ENCODE results near the gene EPC1.
A peak's percentile ranks its signal among the peaks of the same experiment; 100 is the strongest.

DNA sequence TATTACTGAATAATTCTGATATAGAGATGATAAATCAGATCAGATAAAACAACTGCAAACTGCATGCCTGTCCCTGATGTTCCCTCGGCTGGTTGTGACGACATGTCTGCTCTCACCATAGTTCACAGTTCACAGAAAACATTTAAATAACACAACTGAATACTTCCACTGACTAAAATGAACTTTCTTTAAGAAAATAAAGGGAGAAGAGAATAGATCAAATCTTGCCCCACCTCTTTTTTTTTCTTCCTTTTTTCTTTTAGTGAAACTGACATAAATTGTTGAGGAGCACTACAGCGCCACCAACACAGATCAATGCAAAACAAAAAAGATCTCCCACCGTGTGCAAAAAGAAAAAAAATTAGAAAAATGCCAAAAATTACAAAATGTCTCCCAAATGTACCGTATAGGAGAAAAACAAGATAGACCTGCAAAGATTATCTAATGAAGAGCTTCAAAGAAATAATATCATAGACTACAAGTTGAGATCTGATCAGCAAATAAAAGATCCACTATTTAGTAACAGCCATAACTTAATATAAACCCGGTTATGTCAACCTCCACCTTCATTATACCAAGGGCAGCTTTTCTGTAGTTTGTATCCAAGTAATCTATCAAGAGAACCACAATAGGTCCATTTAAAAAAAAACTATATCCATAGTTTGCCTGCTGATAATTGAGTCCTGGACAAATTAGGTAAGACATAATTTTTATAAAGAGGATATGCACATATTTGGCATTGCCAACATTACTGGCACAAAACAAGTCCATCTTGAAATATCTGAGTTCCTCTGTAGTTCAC lies 30.7 kb upstream of the EPC1 start:
- TF ChIP-seq, protein P1, sequence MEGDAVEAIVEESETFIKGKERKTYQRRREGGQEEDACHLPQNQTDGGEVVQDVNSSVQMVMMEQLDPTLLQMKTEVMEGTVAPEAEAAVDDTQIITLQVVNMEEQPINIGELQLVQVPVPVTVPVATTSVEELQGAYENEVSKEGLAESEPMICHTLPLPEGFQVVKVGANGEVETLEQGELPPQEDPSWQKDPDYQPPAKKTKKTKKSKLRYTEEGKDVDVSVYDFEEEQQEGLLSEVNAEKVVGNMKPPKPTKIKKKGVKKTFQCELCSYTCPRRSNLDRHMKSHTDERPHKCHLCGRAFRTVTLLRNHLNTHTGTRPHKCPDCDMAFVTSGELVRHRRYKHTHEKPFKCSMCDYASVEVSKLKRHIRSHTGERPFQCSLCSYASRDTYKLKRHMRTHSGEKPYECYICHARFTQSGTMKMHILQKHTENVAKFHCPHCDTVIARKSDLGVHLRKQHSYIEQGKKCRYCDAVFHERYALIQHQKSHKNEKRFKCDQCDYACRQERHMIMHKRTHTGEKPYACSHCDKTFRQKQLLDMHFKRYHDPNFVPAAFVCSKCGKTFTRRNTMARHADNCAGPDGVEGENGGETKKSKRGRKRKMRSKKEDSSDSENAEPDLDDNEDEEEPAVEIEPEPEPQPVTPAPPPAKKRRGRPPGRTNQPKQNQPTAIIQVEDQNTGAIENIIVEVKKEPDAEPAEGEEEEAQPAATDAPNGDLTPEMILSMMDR (tag by site-specific recombination; IDR thresholded peaks at IDR 0.05), result peak; percentile 40; the same call in 1 of the 2 replicates
- no peak for TF ChIP-seq ZNF157 (tag by site-specific recombination; IDR thresholded peaks at IDR 0.05)
